Measurements from ENCODE around the gene ARHGAP15.

DNA sequence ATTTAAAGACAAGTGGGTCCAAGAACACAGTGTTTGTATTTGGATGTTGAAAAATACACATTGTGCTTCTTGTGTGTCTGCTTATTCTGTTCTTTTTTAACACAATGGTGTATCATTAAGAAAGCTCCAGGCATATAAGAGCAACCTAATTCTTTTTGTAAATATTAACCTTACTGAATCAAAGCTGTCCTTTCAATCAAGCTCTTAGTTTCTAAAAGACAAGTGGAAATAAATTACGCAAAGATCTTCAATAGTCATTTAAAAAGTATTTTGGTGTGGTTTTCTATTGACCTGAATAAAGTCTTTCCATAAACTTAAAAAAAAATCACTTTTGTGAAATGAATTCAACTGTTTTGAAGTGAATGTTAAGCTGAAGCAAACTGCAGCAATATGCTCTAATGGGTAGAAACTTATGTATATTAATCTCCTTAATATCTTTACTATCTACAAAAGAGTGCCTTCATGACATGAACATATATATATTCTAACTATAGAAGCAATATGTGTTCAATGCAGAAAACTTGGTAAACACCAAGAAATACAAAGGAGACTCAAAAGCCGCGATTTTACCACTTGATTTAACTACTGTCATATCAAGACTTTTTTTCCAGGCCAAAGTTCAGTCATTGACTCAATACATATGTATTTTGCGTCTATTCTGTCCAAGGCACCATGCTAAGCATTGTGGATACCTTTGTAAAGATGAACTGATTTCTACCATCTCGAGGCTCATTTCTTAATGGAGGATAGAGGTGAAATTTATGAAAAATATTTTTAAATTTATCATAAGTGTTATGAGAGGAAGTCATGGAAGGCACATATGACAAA lies 97.7 kb downstream of the ARHGAP15 start:
- TF ChIP-seq, protein P1, sequence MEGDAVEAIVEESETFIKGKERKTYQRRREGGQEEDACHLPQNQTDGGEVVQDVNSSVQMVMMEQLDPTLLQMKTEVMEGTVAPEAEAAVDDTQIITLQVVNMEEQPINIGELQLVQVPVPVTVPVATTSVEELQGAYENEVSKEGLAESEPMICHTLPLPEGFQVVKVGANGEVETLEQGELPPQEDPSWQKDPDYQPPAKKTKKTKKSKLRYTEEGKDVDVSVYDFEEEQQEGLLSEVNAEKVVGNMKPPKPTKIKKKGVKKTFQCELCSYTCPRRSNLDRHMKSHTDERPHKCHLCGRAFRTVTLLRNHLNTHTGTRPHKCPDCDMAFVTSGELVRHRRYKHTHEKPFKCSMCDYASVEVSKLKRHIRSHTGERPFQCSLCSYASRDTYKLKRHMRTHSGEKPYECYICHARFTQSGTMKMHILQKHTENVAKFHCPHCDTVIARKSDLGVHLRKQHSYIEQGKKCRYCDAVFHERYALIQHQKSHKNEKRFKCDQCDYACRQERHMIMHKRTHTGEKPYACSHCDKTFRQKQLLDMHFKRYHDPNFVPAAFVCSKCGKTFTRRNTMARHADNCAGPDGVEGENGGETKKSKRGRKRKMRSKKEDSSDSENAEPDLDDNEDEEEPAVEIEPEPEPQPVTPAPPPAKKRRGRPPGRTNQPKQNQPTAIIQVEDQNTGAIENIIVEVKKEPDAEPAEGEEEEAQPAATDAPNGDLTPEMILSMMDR (IDR thresholded peaks at IDR 0.05) = no peak
- TF ChIP-seq POLR2A (IDR thresholded peaks at IDR 0.05) = no peak

All from suprapubic skin (tissue), 3 donors.